GM19452 (cell line): Measurements from ENCODE around the gene ALAS1.

Source experiments
- ATAC-seq: cut with Tn5 transposase; IDR thresholded peaks from one replicate; pipeline ENCODE4 v1.9.1; 2021; ENCODE audit not compliant: unreplicated experiment

The ALAS1 gene

GRCh38 chr3:52233968-52234367, 36.0 kb downstream of the ALAS1 start:
- no peak for ATAC-seq

GRCh38 chr3:52234516-52235447, 36.8 kb downstream of the ALAS1 start:
- no peak for ATAC-seq

GRCh38 chr3:52236424-52236886, 38.5 kb downstream of the ALAS1 start:
- ATAC-seq = no peak

- ATAC-seq = no peak
Observed at GRCh38 chr3:52237006-52237656, 39.2 kb downstream of the ALAS1 start.

- no peak for ATAC-seq
Observed at GRCh38 chr3:52237657-52238172, 39.8 kb downstream of the ALAS1 start.

- ATAC-seq = no peak
Observed at GRCh38 chr3:52238193-52238760, 40.3 kb downstream of the ALAS1 start.

- peak; percentile 78 for ATAC-seq
Observed at GRCh38 chr3:52238761-52239701, 41.1 kb downstream of the ALAS1 start, which contains the start of gene TWF2. Gene TWF2, minus strand, starts transcription at chr3:52239158. Its CDS starts 142 bp downstream, at chr3:52239016.

- no peak for ATAC-seq
Observed at GRCh38 chr3:52240059-52240885, 42.3 kb downstream of the ALAS1 start.

GRCh38 chr3:52240886-52241370, 43.0 kb downstream of the ALAS1 start:
- no peak for ATAC-seq

GRCh38 chr3:52242039-52242438, 44.1 kb downstream of the ALAS1 start:
- no peak for ATAC-seq

- peak; percentile 46 for ATAC-seq
Observed at GRCh38 chr3:52243791-52244628, 46.0 kb downstream of the ALAS1 start.

GRCh38 chr3:52245322-52246263, 47.6 kb downstream of the ALAS1 start, which contains the start of gene PPM1M:
Gene PPM1M, plus strand, starts transcription at chr3:52245759. Its CDS starts 66 bp downstream, at chr3:52245825.
- ATAC-seq = no peak

- no peak for ATAC-seq
Observed at GRCh38 chr3:52246264-52246620, 48.3 kb downstream of the ALAS1 start.

- ATAC-seq = no peak
Observed at GRCh38 chr3:52246728-52247408, 48.9 kb downstream of the ALAS1 start.

- ATAC-seq = no peak
Observed at GRCh38 chr3:52247409-52248164, 49.6 kb downstream of the ALAS1 start.

- no peak for ATAC-seq
Observed at GRCh38 chr3:52248165-52248541, 50.2 kb downstream of the ALAS1 start.
